ENCODE data around the gene PFKFB3.
"Not testable (repeated sequence)": the region's sequence is repeated elsewhere in the genome, so short reads cannot be mapped to it uniquely, and the experiment has no call there.

PFKFB3 gene

DNA sequence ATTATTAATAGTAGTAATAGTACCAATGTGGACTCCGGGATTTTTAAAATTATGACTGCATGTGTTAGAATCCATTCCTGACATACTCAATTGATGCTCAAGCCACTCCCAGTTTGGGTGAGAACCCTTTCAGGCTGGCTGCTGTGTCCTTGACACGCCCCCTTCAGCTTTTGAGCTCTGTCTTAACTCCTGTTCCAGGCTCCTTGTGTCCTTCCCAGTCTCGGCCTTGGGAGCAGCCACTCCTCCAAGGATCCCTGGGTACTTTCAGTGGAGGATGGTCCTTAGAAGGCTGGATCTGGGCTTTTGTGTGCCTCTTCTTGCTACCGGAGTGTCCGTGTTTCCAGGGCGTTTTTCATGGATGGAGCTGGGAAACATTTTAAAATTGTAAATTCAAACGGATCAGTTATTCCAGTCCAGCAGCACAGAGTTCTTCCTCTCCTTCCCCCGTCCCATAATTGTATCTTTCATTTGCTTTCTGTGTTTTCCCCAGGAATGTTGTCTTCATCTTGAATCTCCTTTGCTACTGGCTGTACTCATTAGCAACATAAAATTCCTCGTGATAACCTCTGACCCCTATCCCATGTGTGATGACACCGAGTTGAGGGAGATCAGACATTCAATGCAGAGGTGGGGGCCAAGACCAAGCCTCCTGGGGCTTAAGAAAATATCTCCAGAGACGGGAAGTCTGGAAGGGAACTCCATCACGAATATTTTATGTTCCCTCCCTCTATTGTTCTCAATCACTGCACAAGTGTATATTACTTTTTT, 40.0 kb upstream of the PFKFB3 start:
- H3K4me3 ChIP-seq (ENCODE audit: low read depth, low read length): no peak overlapping the region; the same call in 1 of the 2 replicates
- H3K9me3 ChIP-seq (ENCODE audit: severe bottlenecking): no peaks in the 10 kb centered on the region
- DNase-seq: no peak
- no peaks in the 10 kb centered on the region for H3K36me3 ChIP-seq
- H3K27ac ChIP-seq: no peak overlapping the region
- H3K27me3 ChIP-seq (ENCODE audit: insufficient read depth, low read depth, severe bottlenecking): no peaks in the 10 kb centered on the region
- TF ChIP-seq, protein P1, sequence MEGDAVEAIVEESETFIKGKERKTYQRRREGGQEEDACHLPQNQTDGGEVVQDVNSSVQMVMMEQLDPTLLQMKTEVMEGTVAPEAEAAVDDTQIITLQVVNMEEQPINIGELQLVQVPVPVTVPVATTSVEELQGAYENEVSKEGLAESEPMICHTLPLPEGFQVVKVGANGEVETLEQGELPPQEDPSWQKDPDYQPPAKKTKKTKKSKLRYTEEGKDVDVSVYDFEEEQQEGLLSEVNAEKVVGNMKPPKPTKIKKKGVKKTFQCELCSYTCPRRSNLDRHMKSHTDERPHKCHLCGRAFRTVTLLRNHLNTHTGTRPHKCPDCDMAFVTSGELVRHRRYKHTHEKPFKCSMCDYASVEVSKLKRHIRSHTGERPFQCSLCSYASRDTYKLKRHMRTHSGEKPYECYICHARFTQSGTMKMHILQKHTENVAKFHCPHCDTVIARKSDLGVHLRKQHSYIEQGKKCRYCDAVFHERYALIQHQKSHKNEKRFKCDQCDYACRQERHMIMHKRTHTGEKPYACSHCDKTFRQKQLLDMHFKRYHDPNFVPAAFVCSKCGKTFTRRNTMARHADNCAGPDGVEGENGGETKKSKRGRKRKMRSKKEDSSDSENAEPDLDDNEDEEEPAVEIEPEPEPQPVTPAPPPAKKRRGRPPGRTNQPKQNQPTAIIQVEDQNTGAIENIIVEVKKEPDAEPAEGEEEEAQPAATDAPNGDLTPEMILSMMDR (IDR thresholded peaks at IDR 0.05; ENCODE audit: low read depth, low read length): no peak

DNA sequence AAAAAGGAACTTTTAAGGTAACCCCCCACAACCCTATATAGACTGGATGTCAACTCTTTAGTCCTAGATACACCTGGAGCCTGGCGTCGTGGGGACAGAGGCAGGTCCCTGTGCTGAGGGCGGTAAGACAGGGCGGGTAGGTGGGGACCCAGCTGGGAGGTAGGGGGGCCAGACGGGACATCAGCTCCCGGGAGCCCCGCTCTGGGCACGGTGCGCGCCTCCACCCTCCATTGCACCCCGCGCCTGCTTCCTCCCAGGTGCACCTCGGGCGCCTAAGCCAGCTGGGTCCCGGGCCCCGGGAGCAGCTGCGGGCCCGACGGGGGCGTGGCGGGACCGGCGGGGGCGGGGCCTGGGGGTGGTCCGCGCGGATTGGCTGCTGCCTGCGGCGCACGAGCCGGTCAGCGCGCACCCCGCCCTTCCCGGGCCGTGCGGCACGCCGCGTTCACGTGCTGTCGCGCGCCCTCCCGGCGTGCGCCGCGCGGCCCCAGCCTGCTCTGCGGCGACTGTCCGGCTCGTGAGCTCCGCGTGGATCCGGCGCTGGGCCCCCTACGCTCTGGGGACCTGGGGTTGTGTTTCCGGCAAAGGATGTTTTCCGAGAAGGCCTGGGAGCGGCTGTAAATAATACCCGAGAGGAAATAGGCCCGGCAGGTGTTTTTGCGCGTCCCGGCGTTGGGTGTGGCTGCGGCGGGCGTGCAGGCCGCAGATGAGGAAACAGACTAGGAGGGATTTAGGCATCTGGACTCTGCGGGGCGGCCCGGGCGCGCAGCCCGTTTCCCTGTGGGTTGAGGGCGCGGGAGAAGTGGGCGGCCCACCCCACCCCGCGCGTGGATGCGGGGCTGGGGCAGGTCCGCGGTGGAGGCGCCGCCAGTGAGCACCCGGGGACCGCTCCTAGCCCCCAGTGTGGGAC, 39.1 kb upstream of the PFKFB3 start:
- H3K4me3 ChIP-seq (ENCODE audit: low read depth, low read length): peak overlapping the region; percentile 65
- no peaks in the 10 kb centered on the region for H3K36me3 ChIP-seq
- H3K27ac ChIP-seq: peak overlapping the region; percentile 36
- TF ChIP-seq, protein P1 (IDR thresholded peaks at IDR 0.05; ENCODE audit: low read depth, low read length): no peak
- H3K9me3 ChIP-seq (ENCODE audit: severe bottlenecking): no peaks in the 10 kb centered on the region
- DNase-seq: peak; percentile 67
- no peaks in the 10 kb centered on the region for H3K27me3 ChIP-seq (ENCODE audit: insufficient read depth, low read depth, severe bottlenecking)

DNA sequence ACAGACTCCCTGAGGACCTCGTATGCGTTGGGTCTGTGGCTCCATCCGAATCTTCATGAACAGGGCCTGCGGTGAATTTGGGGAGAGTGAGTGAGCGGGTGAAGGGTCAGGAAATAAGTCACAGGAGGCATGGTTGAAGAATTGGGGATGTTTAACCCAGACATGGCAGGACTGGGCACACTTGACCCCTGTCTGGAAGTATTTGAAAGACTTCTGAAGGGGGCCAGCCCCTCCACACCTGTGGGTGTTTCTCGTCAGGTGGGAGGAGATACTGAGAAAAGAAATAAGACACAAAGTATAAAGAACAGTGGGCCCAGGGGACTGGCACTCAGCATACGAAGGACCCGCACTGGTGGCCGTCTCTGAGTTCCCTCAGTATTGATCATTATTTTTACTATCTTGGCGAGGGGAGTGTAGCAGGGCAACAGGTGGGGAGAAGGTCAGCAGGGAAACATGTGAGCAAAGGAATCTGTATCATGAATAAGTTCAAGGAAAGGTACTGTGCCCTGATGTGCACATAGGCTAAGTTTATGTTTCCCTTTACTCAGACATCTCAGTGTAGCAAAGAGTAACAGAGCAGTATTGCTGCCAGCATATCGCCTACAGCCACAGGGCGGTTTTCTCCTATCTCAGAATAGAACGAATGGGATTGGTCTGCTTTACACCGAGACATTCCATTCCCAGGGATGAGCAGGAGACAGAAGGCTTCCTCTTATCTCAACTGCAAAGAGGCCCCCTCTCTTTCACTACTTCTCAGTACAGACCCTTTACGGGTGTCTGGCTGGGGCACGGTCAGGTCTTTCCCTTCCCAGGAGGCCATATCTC, 38.2 kb upstream of the PFKFB3 start:
- Histone ChIP-seq H3K27ac (peak overlapping the region; percentile 36; the same call in 1 of the 2 replicates), H3K9me3 (ENCODE audit: severe bottlenecking) (no peaks in the 10 kb centered on the region), H3K4me3 (ENCODE audit: low read depth, low read length) (peak overlapping the region; percentile 65), H3K36me3 (no peaks in the 10 kb centered on the region), H3K27me3 (ENCODE audit: insufficient read depth, low read depth, severe bottlenecking) (no peaks in the 10 kb centered on the region)
- no peak for DNase-seq
- TF ChIP-seq, protein P1 (IDR thresholded peaks at IDR 0.05; ENCODE audit: low read depth, low read length): no peak

DNA sequence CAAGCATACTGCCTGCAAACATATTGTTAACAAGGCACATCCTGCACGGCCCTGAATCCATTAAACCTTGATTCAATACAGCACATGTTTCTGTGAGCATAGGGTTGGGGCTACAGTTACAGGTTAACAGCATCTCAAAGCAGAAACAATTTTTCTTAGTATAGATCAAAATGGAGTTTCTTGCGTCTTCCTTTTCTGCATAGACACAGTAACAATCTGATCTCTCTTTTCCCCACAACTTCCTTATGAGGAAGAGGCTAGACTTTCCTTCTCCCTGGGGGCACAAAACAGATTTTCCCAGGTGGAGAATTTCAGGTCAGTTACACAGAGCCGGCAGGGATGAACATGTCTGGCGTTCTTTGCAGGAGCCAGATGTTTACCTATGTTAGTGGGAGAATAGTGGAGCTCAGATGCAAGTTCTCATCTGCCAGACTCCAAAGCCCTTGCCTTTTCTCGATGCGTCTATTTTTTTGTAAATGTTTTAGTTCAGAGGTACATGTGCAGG, 37.5 kb upstream of the PFKFB3 start:
- no peak for DNase-seq
- no peak overlapping the region for H3K27ac ChIP-seq
- TF ChIP-seq, protein P1 (IDR thresholded peaks at IDR 0.05; ENCODE audit: low read depth, low read length): no peak
- no peaks in the 10 kb centered on the region for H3K27me3 ChIP-seq (ENCODE audit: insufficient read depth, low read depth, severe bottlenecking)
- H3K9me3 ChIP-seq (ENCODE audit: severe bottlenecking): no peaks in the 10 kb centered on the region
- H3K36me3 ChIP-seq: no peaks in the 10 kb centered on the region
- no peak overlapping the region for H3K4me3 ChIP-seq (ENCODE audit: low read depth, low read length)

DNA sequence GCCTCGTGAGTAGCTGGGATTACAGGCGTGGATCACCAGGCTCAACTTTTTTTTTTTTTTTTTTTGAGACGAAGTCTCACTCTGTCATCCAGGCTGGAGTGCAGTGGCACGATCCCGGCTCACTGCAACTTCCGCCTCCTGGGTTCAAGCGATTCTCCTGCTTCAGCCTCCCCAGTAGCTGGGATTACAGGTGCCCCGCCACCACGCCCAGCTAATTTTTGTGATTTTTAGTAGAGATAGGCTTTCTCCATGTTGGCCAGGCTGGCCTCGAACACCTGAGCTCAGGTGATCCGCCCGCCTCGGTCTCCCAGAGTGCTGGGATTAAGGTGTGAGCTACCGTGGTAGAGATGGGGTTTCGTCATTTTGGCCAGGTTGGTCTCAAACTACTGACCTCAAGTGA, 36.8 kb upstream of the PFKFB3 start:
- H3K9me3 ChIP-seq (ENCODE audit: severe bottlenecking); H3K36me3 ChIP-seq; H3K27me3 ChIP-seq (ENCODE audit: insufficient read depth, low read depth, severe bottlenecking); DNase-seq; H3K4me3 ChIP-seq (ENCODE audit: low read depth, low read length); H3K27ac ChIP-seq: not testable (repeated sequence)
